Measurements from ENCODE around the gene OPCML.

OPCML gene

DNA sequence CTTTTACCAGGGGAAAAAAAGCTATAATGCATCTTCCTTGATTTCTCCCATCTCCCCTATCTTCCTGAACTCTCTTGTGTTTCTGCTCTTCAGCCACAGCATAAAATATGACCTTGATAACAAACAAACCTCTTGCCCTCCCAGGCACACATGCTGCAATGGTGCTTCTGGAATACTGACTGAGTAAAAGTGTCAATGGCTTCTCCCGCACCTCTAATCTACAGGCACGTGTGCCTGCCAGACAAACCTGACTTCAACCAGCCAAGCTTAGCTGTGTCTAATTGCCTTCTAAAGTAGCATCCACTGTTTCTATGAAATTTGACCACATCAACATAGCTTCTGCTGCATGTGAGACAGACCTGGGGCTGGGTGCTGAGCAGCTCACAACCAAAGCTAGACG, 12.7 kb downstream of the OPCML start:
- no peaks in the 10 kb centered on the region for H3F3A ChIP-seq (ENCODE audit: insufficient read depth)
- TF ChIP-seq, protein P1, sequence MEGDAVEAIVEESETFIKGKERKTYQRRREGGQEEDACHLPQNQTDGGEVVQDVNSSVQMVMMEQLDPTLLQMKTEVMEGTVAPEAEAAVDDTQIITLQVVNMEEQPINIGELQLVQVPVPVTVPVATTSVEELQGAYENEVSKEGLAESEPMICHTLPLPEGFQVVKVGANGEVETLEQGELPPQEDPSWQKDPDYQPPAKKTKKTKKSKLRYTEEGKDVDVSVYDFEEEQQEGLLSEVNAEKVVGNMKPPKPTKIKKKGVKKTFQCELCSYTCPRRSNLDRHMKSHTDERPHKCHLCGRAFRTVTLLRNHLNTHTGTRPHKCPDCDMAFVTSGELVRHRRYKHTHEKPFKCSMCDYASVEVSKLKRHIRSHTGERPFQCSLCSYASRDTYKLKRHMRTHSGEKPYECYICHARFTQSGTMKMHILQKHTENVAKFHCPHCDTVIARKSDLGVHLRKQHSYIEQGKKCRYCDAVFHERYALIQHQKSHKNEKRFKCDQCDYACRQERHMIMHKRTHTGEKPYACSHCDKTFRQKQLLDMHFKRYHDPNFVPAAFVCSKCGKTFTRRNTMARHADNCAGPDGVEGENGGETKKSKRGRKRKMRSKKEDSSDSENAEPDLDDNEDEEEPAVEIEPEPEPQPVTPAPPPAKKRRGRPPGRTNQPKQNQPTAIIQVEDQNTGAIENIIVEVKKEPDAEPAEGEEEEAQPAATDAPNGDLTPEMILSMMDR (IDR thresholded peaks at IDR 0.05; ENCODE audit: insufficient read depth, low read length, poor library complexity, severe bottlenecking) = no peak
- no peak for TF ChIP-seq EZH2phosphoT487 (conservative IDR thresholded peaks at IDR 0.05; ENCODE audit: low read length)

DNA sequence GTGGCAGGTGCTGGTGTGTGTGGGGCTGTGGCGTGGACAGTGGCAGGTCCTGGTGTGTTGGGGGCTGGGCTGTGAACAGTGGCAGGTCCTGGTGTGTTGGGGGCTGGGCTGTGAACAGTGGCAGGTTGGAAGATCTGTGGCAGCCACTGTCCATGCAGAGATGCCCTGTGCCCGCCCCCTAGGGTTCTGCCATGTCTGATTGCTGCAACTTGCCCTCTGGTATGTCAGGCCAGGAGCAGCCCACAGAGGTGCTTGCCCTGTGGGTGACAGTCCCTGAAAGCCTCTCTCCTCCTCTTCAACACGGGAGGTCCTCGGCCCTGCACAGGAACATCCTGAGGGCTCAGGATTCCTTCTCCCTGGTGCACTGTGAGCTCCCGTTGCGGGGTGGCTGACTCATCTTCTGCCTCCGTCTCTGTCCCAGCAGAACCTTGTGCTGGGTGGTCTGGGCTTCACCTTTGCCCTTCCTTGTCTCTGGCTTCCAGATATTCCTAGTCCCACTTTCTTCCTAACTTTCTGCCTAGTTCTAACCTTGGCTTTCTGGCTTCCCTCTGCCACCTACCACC, 13.5 kb downstream of the OPCML start:
- Histone ChIP-seq H3K9me2 (replicated peaks; ENCODE audit: insufficient read depth, low read length) (no peaks in the 10 kb centered on the region), H3K9me3 (ENCODE audit: insufficient read depth, low read length) (no peaks in the 10 kb centered on the region), H3K4me2 (ENCODE audit: low read depth, low read length, poor library complexity, severe bottlenecking) (no peak overlapping the region), H2AFZ (ENCODE audit: low read depth, low read length, severe bottlenecking) (no peak overlapping the region), H3K4me3 (ENCODE audit: insufficient read depth, low read length, poor library complexity, severe bottlenecking) (no peak overlapping the region), H3K27me3 (ENCODE audit: low read length) (no peaks in the 10 kb centered on the region), H3K9ac (ENCODE audit: low read length) (no peak overlapping the region), H4K20me1 (ENCODE audit: low read depth, low read length) (no peaks in the 10 kb centered on the region), H3K79me2 (ENCODE audit: insufficient read depth, low read length) (no peaks in the 10 kb centered on the region), H3F3A (ENCODE audit: insufficient read depth) (no peaks in the 10 kb centered on the region), H3K27ac (ENCODE audit: low read depth, low read length) (no peak overlapping the region), H3K36me3 (ENCODE audit: low read length) (no peaks in the 10 kb centered on the region)
- no peak for TF ChIP-seq EZH2phosphoT487 (conservative IDR thresholded peaks at IDR 0.05; ENCODE audit: low read length)
- TF ChIP-seq, protein P1 (IDR thresholded peaks at IDR 0.05; ENCODE audit: insufficient read depth, low read length, poor library complexity, severe bottlenecking) = no peak

More for the DNA sequence above, 12.7 kb downstream of the OPCML start:
- no peak overlapping the region for H3K4me2 ChIP-seq (ENCODE audit: low read depth, low read length, poor library complexity, severe bottlenecking)
- no peaks in the 10 kb centered on the region for H3K36me3 ChIP-seq (ENCODE audit: low read length)
- H3K9me2 ChIP-seq (replicated peaks; ENCODE audit: insufficient read depth, low read length) = no peaks in the 10 kb centered on the region
- no peaks in the 10 kb centered on the region for H4K20me1 ChIP-seq (ENCODE audit: low read depth, low read length)
- no peaks in the 10 kb centered on the region for H3K9me3 ChIP-seq (ENCODE audit: insufficient read depth, low read length)
- no peak overlapping the region for H3K27ac ChIP-seq (ENCODE audit: low read depth, low read length)
- H3K27me3 ChIP-seq (ENCODE audit: low read length) = no peaks in the 10 kb centered on the region
- H2AFZ ChIP-seq (ENCODE audit: low read depth, low read length, severe bottlenecking) = no peak overlapping the region
- H3K9ac ChIP-seq (ENCODE audit: low read length) = no peak overlapping the region
- no peak overlapping the region for H3K4me3 ChIP-seq (ENCODE audit: insufficient read depth, low read length, poor library complexity, severe bottlenecking)
- H3K79me2 ChIP-seq (ENCODE audit: insufficient read depth, low read length) = no peaks in the 10 kb centered on the region

DNA sequence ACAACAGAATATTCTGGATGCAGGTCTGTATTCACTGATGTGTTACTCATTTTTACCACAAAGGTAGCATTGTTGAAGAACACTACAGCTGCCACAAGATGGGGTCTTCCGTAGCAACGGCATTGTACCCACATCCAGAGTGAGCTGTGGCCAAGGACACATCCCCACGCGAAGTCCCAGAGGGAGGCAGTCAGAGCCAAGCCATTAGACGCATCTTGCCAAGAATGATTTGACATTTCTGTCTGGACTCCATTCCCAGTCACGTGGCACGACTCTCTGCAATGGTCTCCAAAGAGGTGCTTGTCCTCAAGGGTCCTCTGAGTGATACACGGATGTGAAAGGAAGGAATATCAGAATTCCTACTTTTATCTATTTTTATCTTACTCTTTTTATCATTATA, 15.5 kb downstream of the OPCML start:
- Histone ChIP-seq H2AFZ (ENCODE audit: low read depth, low read length, severe bottlenecking) (no peak overlapping the region), H3K4me3 (ENCODE audit: insufficient read depth, low read length, poor library complexity, severe bottlenecking) (no peak overlapping the region), H3K4me2 (ENCODE audit: low read depth, low read length, poor library complexity, severe bottlenecking) (no peak overlapping the region), H3K27ac (ENCODE audit: low read depth, low read length) (no peak overlapping the region), H3K9ac (ENCODE audit: low read length) (no peak overlapping the region), H3K36me3 (ENCODE audit: low read length) (no peaks in the 10 kb centered on the region), H4K20me1 (ENCODE audit: low read depth, low read length) (no peaks in the 10 kb centered on the region), H3K79me2 (ENCODE audit: insufficient read depth, low read length) (no peaks in the 10 kb centered on the region), H3K9me2 (replicated peaks; ENCODE audit: insufficient read depth, low read length) (no peaks in the 10 kb centered on the region), H3K9me3 (ENCODE audit: insufficient read depth, low read length) (no peaks in the 10 kb centered on the region), H3F3A (ENCODE audit: insufficient read depth) (no peaks in the 10 kb centered on the region), H3K27me3 (ENCODE audit: low read length) (no peaks in the 10 kb centered on the region)
- no peak for TF ChIP-seq EZH2phosphoT487 (conservative IDR thresholded peaks at IDR 0.05; ENCODE audit: low read length)
- TF ChIP-seq, protein P1 (IDR thresholded peaks at IDR 0.05; ENCODE audit: insufficient read depth, low read length, poor library complexity, severe bottlenecking) = no peak
